K562 (cell line): ENCODE measurements around the gene AGAP3. TPM values are rescaled to one million over a fixed set of nuclear protein-coding genes. Genes with fewer than 3 reads are reported as not detected.

Experiments
- BCOR ChIP-seq: fragments of 450-650 bp; IDR thresholded peaks from 2 replicates; pipeline ENCODE4 v1.6.1; 2016
- CTCF ChIP-seq, 3 experiments: IDR thresholded peaks in 2 of 3; conservative IDR thresholded peaks in 1 of 3; 2 replicates each; pipeline ENCODE4 v1.5.1; 2011 to 2012; ENCODE audit warnings: low read length in 3 of 3, mild to moderate bottlenecking in 3 of 3, control low read depth in 2 of 3, improper control_type of control experiment in 1 of 3, inconsistent platforms in 1 of 3, low read depth in 1 of 3, mixed read lengths in 1 of 3, moderate library complexity in 1 of 3; ENCODE audit not compliant: insufficient read depth in 2 of 3
- E2F6 ChIP-seq, 2 experiments: IDR thresholded peaks; 2 replicates each; pipeline ENCODE4 v1.6.1; 2011; ENCODE audit warnings: borderline replicate concordance in 1 of 2, control low read depth in 1 of 2, low read depth in 1 of 2, low read length in 1 of 2, mild to moderate bottlenecking in 1 of 2, mixed read lengths in 1 of 2, moderate library complexity in 1 of 2; ENCODE audit not compliant: insufficient read depth in 1 of 2, insufficient read length in 1 of 2, poor library complexity in 1 of 2, severe bottlenecking in 1 of 2; ENCODE audit errors: extremely low read depth in 1 of 2
- GABPB1 ChIP-seq: sonication (generic); formaldehyde crosslinking; IDR thresholded peaks from 2 replicates; pipeline ENCODE4 v1.8.0; 2022; ENCODE audit warnings: mild to moderate bottlenecking, missing genetic modification reagents
- MAX ChIP-seq: sonication (generic); formaldehyde crosslinking; IDR thresholded peaks from 2 replicates; pipeline ENCODE4 v1.9.0; 2022; ENCODE audit warnings: mild to moderate bottlenecking, missing genetic modification reagents
- NKRF ChIP-seq: fragments of 450-650 bp; IDR thresholded peaks from 2 replicates; pipeline ENCODE4 v1.6.1; 2016; ENCODE audit warnings: borderline replicate concordance
- OTX1 ChIP-seq: fragments of 450-650 bp; formaldehyde crosslinking; IDR thresholded peaks from 2 replicates; pipeline ENCODE4 v1.4.0; 2022; ENCODE audit warnings: mild to moderate bottlenecking
- PPARD ChIP-seq: fragments of 250-450 bp; sonication (Bioruptor Pico); IDR thresholded peaks from 2 replicates; pipeline ENCODE4 v1.8.0; 2022; ENCODE audit warnings: inconsistent platforms, mild to moderate bottlenecking, moderate library complexity
- THAP12 ChIP-seq: fragments of 250-450 bp; sonication (Bioruptor Pico); IDR thresholded peaks from 2 replicates; pipeline ENCODE4 v1.9.0; 2021; ENCODE audit warnings: mild to moderate bottlenecking, inconsistent platforms
- THRA ChIP-seq: fragments of 450-650 bp; IDR thresholded peaks from 2 replicates; pipeline ENCODE4 v1.6.1; 2017; ENCODE audit warnings: mild to moderate bottlenecking, moderate library complexity
- ZMIZ1 ChIP-seq, 2 experiments: fragments of 150-350 bp in 1 of 2; IDR thresholded peaks; 2 replicates each; pipeline ENCODE4 v1.6.1; 2012 to 2016; ENCODE audit warnings: low read depth in 2 of 2, low read length in 2 of 2, mild to moderate bottlenecking in 1 of 2, moderate library complexity in 1 of 2
- ZNF12 ChIP-seq: sonication (generic); formaldehyde crosslinking; IDR thresholded peaks from 2 replicates; pipeline ENCODE4 v1.4.0; 2020; ENCODE audit warnings: mild to moderate bottlenecking, missing genetic modification reagents
- polyA plus RNA-seq, 8 experiments: library from polyadenylated mRNA; depleted of rRNA in 4 of 8; stranded (reverse) in 5 of 8; unstranded in 3 of 8; fragments of >200 nt; fragmentation: Nextera tagmentation in 2 of 8; fragmentation: Illumina TruSeq in 1 of 8; extraction: Ambion mirVana in 2 of 8; extraction: Trizol in 1 of 8; gene quantifications; 2 replicates each; pipeline versions ENCODE4 v1.2.1 to v1.2.3, GENCODE V29; 2011 to 2014; ENCODE audit warnings: inconsistent platforms in 1 of 8, missing spikeins in 1 of 8
- total RNA-seq, 7 experiments: library from RNA; depleted of rRNA in 6 of 7; stranded (reverse); fragments of >200 nt in 6 of 7; fragmentation: Illumina TruSeq in 2 of 7; extraction: Trizol in 2 of 7; gene quantifications; 2 replicates each; pipeline versions ENCODE4 v1.2.1 to v1.2.3, GENCODE V29; 2011 to 2021; ENCODE audit warnings: low replicate concordance in 1 of 7

The AGAP3 gene
- total and polyA plus RNA-seq, 9 of the 15 experiments (the other 6 are each of a cell fraction or from before 2014, with no cell fraction given), result 3.4 to 208 (median 62.2) TPM

GRCh38 chr7:151123822-151124464 is 37.7 kb downstream of the AGAP3 start (continued):
- TF ChIP-seq GABPB1 (0 out of 2 replicates have a peak, but pooled peaks have one; percentile 33), THRA (no peak), PPARD (CRISPR knock-in tag) (no peak), OTX1 (CRISPR knock-in tag) (0 out of 2 replicates have a peak, but pooled peaks have one; percentile 3), E2F6 (IDR thresholded peaks at IDR 0.05; ENCODE audit: borderline replicate concordance in 1 of 2, extremely low read depth in 1 of 2, insufficient read depth in 1 of 2, insufficient read length in 1 of 2, low read depth in 1 of 2, low read length in 1 of 2, poor library complexity in 1 of 2, severe bottlenecking in 1 of 2) (peak in 1 of 2 experiments; percentile 33), CTCF (IDR thresholded peaks at IDR 0.05 in 2 of 3, conservative IDR thresholded peaks at IDR 0.05 in 1 of 3; ENCODE audit: insufficient read depth in 2 of 3, low read depth in 1 of 3, low read length in 3 of 3) (peak; percentile 100), ZMIZ1 (IDR thresholded peaks at IDR 0.05; ENCODE audit: low read depth in 2 of 2, low read length in 2 of 2) (peak in 1 of 2 experiments; percentile 56; a peak in 1 of 4 replicates), ZNF12 (CRISPR knock-in tag) (0 out of 2 replicates have a peak, but pooled peaks have one; percentile 43), THAP12 (CRISPR knock-in tag) (peak; percentile 6; the same call in 1 of the 2 replicates), NKRF (no peak), MAX (CRISPR knock-in tag) (peak; percentile 69), BCOR (peak; percentile 8; the same call in 1 of the 2 replicates)
